Measurements from ENCODE around the gene EVC2.

DNA sequence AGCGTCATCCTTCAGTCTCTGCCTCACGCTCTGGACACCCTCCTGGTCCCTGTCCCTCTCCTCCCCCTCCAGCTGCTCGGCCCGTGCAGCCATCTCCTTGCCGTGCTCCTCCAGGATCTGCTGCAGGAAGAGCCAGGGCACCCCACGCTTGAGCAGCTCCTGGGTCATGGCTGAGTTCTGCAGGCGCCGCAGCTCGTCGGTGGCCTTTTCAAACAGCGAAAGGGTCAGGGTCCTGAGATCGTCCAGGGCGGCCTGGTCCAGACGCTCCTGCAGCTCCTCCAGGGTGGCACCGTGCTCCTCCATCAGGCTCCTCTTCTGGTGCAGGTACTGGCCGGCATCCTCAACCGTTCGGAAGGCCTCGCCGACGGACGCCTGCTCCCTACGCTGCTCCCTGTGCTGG, 85.8 kb downstream of the EVC2 start:
- TF ChIP-seq EZH2 (IDR thresholded peaks at IDR 0.05; ENCODE audit: insufficient read depth, poor library complexity, severe bottlenecking) (no peak), EZH2phosphoT487 (IDR thresholded peaks at IDR 0.05; ENCODE audit: insufficient read depth, low read depth) (no peak)

Measured in GM23248 (cell line).